Activated naive CD4-positive, alpha-beta T cell (primary cell): Measurements from ENCODE around the gene KRT16.
"Not testable (repeated sequence)": the region's sequence is repeated elsewhere in the genome, so short reads cannot be mapped to it uniquely, and the experiment has no call there.

Experiments used
- DNase-seq, 4 experiments: peaks; one replicate each; lab custom pipeline; 2025; lab: John Stamatoyannopoulos, UW

KRT16 gene

GRCh38 chr17:41583137-41584127, 29.1 kb downstream of the KRT16 start:
- no peak for DNase-seq

- not testable (repeated sequence) for DNase-seq
These were observed 30.3 kb downstream of the KRT16 start for GRCh38 chr17:41582061-41582968.

- no peak for DNase-seq
These were observed 31.1 kb downstream of the KRT16 start for GRCh38 chr17:41581366-41582060.

- DNase-seq, result no peak
These were observed 31.7 kb downstream of the KRT16 start for GRCh38 chr17:41580687-41581365.

- DNase-seq, result no peak
These were observed 32.4 kb downstream of the KRT16 start for GRCh38 chr17:41580244-41580575.

- DNase-seq, result peak in 2 of 4 experiments; percentile 11 to 15
These were observed 32.9 kb downstream of the KRT16 start for GRCh38 chr17:41579484-41580243.

GRCh38 chr17:41578971-41579370, 33.6 kb downstream of the KRT16 start:
- no peak for DNase-seq

- DNase-seq, result no peak
These were observed 34.0 kb downstream of the KRT16 start for GRCh38 chr17:41578538-41578937.

GRCh38 chr17:41576740-41577139, 35.8 kb downstream of the KRT16 start:
- not testable (repeated sequence) for DNase-seq

GRCh38 chr17:41575336-41575735, 37.2 kb downstream of the KRT16 start:
- DNase-seq, result no peak

GRCh38 chr17:41571561-41572434, 40.8 kb downstream of the KRT16 start, which contains the start of gene KRT9:
TSS of gene KRT9 (minus strand) at chr17:41572059. CDS start at chr17:41571992, 67 bp downstream.
- no peak for DNase-seq

GRCh38 chr17:41567317-41567716, 45.2 kb downstream of the KRT16 start:
- no peak for DNase-seq

GRCh38 chr17:41565338-41565737, 47.2 kb downstream of the KRT16 start:
- no peak for DNase-seq

GRCh38 chr17:41563607-41564170, 48.9 kb downstream of the KRT16 start:
- DNase-seq, result no peak

- no peak for DNase-seq
These were observed 51.0 kb downstream of the KRT16 start for GRCh38 chr17:41561554-41561953.
